Nephron (organoid): ENCODE results near the gene MYOZ3.

Experiments used
- H3K27ac Mint-ChIP-seq, 3 experiments: 2 replicates each; pipeline ENCODE4 v1.8.0; 2020; ENCODE audit warnings: mixed read lengths in 3 of 3, mild to moderate bottlenecking in 2 of 3, moderate library complexity in 1 of 3
- H3K27me3 Mint-ChIP-seq: 2 replicates; pipeline ENCODE4 v1.8.0; 2021; ENCODE audit warnings: low read depth, mild to moderate bottlenecking, moderate library complexity, mixed read lengths
- H3K36me3 Mint-ChIP-seq: 2 replicates; pipeline ENCODE4 v1.8.0; 2020; ENCODE audit warnings: low read depth, mixed read lengths
- H3K4me1 Mint-ChIP-seq: 2 replicates; pipeline ENCODE4 v1.8.0; 2020; ENCODE audit warnings: mixed read lengths
- H3K4me3 Mint-ChIP-seq, 3 experiments: 2 replicates each; pipeline ENCODE4 v1.8.0; 2020; ENCODE audit warnings: mild to moderate bottlenecking in 3 of 3, mixed read lengths in 3 of 3, moderate library complexity in 2 of 3
- H3K9me3 Mint-ChIP-seq: 2 replicates; pipeline ENCODE4 v1.8.0; 2020; ENCODE audit warnings: mixed read lengths
- TF ChIP-seq, protein P1 (sequence below), 3 experiments: fragments of 200-600 bp; sonication (generic); IDR thresholded peaks; one replicate each; pipeline ENCODE4 v1.5.0; 2021; ENCODE audit warnings: antibody characterized with exemption in 3 of 3; ENCODE audit not compliant: unreplicated experiment in 3 of 3

MYOZ3 gene

DNA sequence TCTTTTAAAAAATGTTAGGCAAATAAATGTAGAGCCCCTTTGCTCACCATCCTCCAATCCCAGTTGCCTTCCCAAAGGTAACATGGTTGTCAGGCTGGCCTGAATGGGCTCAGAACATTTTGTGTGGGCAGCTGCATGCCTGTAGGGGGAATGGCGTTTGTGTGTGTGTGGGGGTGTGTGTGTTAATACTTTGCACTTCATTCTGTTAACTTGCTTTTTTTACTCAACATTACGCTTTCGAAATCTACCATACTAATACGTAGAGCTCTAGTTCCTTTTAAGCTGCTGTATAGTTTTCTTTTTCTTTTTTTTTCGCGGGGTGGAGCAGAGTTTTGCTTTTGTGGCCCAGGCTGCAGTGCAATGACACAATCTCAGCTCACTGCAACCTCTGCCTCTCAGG, 14.0 kb downstream of the MYOZ3 start:
- H3K9me3 Mint-ChIP-seq = no peaks in the 10 kb centered on the region
- TF ChIP-seq, protein P1, sequence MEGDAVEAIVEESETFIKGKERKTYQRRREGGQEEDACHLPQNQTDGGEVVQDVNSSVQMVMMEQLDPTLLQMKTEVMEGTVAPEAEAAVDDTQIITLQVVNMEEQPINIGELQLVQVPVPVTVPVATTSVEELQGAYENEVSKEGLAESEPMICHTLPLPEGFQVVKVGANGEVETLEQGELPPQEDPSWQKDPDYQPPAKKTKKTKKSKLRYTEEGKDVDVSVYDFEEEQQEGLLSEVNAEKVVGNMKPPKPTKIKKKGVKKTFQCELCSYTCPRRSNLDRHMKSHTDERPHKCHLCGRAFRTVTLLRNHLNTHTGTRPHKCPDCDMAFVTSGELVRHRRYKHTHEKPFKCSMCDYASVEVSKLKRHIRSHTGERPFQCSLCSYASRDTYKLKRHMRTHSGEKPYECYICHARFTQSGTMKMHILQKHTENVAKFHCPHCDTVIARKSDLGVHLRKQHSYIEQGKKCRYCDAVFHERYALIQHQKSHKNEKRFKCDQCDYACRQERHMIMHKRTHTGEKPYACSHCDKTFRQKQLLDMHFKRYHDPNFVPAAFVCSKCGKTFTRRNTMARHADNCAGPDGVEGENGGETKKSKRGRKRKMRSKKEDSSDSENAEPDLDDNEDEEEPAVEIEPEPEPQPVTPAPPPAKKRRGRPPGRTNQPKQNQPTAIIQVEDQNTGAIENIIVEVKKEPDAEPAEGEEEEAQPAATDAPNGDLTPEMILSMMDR (IDR thresholded peaks at IDR 0.05; ENCODE audit: unreplicated experiment in 3 of 3) = no peak
- peaks cover 11% of the 10 kb centered on the region for H3K27me3 Mint-ChIP-seq
- peaks cover 31% of the 10 kb centered on the region for H3K4me1 Mint-ChIP-seq
- peak overlapping the region in 2 of 3 experiments; percentile 11 to 23 for H3K4me3 Mint-ChIP-seq
- H3K27ac Mint-ChIP-seq = peak overlapping the region; percentile 16 to 96 (median 96)
- H3K36me3 Mint-ChIP-seq = peaks cover 4% of the 10 kb centered on the region

DNA sequence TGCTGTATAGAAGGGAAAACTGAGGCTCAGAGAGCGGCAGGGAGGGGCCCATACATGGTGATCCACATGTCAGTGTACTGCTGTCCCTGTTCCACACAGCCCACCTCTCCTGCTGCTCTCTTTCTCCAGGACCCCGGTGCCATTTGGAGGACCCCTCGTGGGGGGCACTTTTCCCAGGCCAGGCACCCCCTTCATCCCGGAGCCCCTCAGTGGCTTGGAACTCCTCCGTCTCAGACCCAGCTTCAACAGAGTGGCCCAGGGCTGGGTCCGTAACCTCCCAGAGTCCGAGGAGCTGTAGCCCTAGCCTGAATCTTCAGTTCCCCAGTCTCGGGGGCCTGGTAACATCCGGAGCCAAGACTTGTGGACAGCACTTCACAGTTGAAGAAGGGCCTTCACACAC, 15.5 kb downstream of the MYOZ3 start:
- peaks cover 11% of the 10 kb centered on the region for H3K27me3 Mint-ChIP-seq
- no peak overlapping the region for H3K4me3 Mint-ChIP-seq
- H3K9me3 Mint-ChIP-seq = no peaks in the 10 kb centered on the region
- peaks cover 24% of the 10 kb centered on the region for H3K4me1 Mint-ChIP-seq
- peaks cover 4% of the 10 kb centered on the region for H3K36me3 Mint-ChIP-seq
- TF ChIP-seq, protein P1 (IDR thresholded peaks at IDR 0.05; ENCODE audit: unreplicated experiment in 3 of 3) = no peak
- no peak overlapping the region for H3K27ac Mint-ChIP-seq

DNA sequence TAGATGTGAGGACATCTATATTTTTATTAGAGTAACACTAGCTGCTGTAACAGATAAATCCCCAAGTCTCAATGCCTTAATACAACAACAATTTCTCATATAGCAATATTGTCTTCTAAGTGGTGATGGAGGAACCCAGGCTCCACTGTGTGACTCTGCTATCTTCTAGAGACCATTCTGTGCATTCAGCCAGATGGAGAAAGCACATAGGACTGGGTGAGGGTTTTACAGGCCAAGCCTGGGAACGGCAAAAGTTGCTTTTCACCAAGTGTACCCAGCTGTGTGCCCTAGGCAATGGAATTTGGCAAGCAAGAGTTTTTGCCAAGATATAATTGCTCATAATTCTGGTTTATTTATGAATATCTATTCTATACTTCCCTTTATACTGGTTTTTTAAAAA, 28.1 kb downstream of the MYOZ3 start:
- no peak overlapping the region for H3K4me3 Mint-ChIP-seq
- TF ChIP-seq, protein P1 (IDR thresholded peaks at IDR 0.05; ENCODE audit: unreplicated experiment in 3 of 3) = no peak

DNA sequence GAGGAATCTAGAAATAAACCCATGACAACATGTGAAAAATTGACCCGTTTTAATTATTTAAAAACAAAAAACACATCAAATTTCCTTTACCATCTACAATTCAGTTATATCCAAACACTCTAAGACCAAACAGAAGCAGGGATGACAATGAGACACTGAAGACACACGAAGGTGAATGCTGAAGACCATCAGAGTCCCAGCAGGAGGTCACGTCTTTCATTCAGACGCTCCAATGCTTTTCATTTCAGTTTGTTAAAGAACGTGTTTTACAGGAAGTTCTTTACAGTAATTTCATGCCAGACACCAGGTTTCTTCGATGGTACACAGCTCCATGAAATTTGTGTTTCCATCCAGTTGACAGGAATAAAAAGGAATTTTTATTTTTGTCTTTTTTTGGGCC, 29.7 kb downstream of the MYOZ3 start:
- Mint-ChIP-seq H3K9me3 (no peaks in the 10 kb centered on the region), H3K4me1 (no peaks in the 10 kb centered on the region), H3K36me3 (peaks cover 61% of the 10 kb centered on the region), H3K27me3 (no peaks in the 10 kb centered on the region), H3K27ac (no peak overlapping the region), H3K4me3 (no peak overlapping the region)
- TF ChIP-seq, protein P1 (IDR thresholded peaks at IDR 0.05; ENCODE audit: unreplicated experiment in 3 of 3) = no peak

More for the DNA sequence above, 28.1 kb downstream of the MYOZ3 start:
- Mint-ChIP-seq H3K36me3 (peaks cover 46% of the 10 kb centered on the region), H3K27me3 (no peaks in the 10 kb centered on the region), H3K9me3 (no peaks in the 10 kb centered on the region), H3K27ac (no peak overlapping the region), H3K4me1 (no peaks in the 10 kb centered on the region)

DNA sequence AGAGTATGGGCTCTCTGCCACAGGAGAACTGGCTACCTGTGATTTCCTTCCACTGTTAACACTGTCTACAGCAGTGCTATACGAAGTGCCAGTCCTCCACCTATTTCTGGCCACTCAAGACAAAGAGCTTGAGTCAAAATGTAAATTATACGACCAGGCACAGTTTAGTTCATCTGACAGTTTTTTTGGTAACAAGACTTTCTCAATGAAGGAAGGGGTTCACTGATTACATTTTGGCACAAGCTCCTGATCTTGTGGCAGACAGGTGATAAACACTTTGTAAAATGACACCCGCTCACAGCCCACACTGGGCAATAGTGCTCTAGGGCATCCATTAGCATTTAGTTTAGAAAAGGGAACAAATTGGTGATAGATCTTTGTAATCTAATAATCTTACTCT, 31.2 kb downstream of the MYOZ3 start:
- no peaks in the 10 kb centered on the region for H3K27me3 Mint-ChIP-seq
- H3K4me1 Mint-ChIP-seq = no peaks in the 10 kb centered on the region
- H3K27ac Mint-ChIP-seq = no peak overlapping the region
- no peaks in the 10 kb centered on the region for H3K9me3 Mint-ChIP-seq
- TF ChIP-seq, protein P1 (IDR thresholded peaks at IDR 0.05; ENCODE audit: unreplicated experiment in 3 of 3) = no peak
- H3K4me3 Mint-ChIP-seq = no peak overlapping the region
- H3K36me3 Mint-ChIP-seq = peaks cover 73% of the 10 kb centered on the region

DNA sequence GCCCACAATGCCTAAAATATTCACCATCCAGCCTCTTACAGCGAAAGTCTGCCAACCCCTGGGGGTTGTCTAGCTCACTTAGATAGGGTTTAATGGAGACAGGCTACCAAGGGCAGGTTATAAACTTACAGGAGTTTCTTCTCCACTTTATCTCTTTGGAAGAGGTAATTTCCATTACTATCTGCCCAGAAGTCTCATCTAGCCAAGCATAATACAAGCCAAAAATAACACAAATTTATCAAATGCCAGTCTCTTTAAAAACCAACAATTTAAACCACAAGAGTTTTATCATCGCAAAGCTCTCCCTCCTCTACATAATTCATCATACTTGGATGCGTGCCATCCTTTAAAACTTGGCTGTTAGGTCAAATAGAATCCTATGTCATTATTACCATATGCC, 33.6 kb downstream of the MYOZ3 start:
- peaks cover 75% of the 10 kb centered on the region for H3K36me3 Mint-ChIP-seq
- H3K27me3 Mint-ChIP-seq = no peaks in the 10 kb centered on the region
- H3K4me1 Mint-ChIP-seq = no peaks in the 10 kb centered on the region
- H3K9me3 Mint-ChIP-seq = no peaks in the 10 kb centered on the region
- H3K4me3 Mint-ChIP-seq = no peak overlapping the region
- TF ChIP-seq, protein P1 (IDR thresholded peaks at IDR 0.05; ENCODE audit: unreplicated experiment in 3 of 3) = no peak
- H3K27ac Mint-ChIP-seq = no peak overlapping the region
